HepG2 (cell line): ENCODE measurements around the gene TMEM8B. TPM values are rescaled to one million over a fixed set of nuclear protein-coding genes. Genes with fewer than 3 reads are reported as not detected.

ENCODE experiments used
- AGO2 ChIP-seq: fragments of 200-400 bp; formaldehyde crosslinking; optimal IDR thresholded peaks from 2 replicates; pipeline ENCODE3; 2017; ENCODE audit warnings: mild to moderate bottlenecking, low read depth, low read length, moderate library complexity
- ATF5 ChIP-seq: sonication (generic); formaldehyde crosslinking; IDR thresholded peaks from 2 replicates; pipeline ENCODE4 v1.4.0; 2020; ENCODE audit warnings: mild to moderate bottlenecking, low read depth, missing genetic modification reagents
- CC2D1A ChIP-seq: sonication (generic); formaldehyde crosslinking; IDR thresholded peaks from 2 replicates; pipeline ENCODE4 v1.8.1; 2023; ENCODE audit warnings: mild to moderate bottlenecking, missing genetic modification reagents
- E2F1 ChIP-seq: sonication (generic); formaldehyde crosslinking; IDR thresholded peaks from 2 replicates; pipeline ENCODE4 v1.5.0; 2020; ENCODE audit warnings: missing genetic modification reagents
- EP300 ChIP-seq, 3 experiments: sonication (generic) in 1 of 3; formaldehyde crosslinking in 1 of 3; IDR thresholded peaks; 2 replicates each; pipeline versions ENCODE4 v1.5.1 to v1.6.1; 2011 to 2020; ENCODE audit warnings: low read depth in 2 of 3, low read length in 2 of 3, borderline replicate concordance in 1 of 3, improper control_type of control experiment in 1 of 3, mild to moderate bottlenecking in 1 of 3, missing genetic modification reagents in 1 of 3, moderate library complexity in 1 of 3
- FUBP1 ChIP-seq: sonication (generic); formaldehyde crosslinking; IDR thresholded peaks from 2 replicates; pipeline ENCODE4 v1.5.1; 2020; ENCODE audit warnings: missing genetic modification reagents, mild to moderate bottlenecking, borderline replicate concordance
- HCFC1 ChIP-seq: fragments of 150-350 bp; IDR thresholded peaks from 2 replicates; pipeline ENCODE4 v1.6.1; 2014; ENCODE audit warnings: low read depth, low read length
- MAZ ChIP-seq, 2 experiments: sonication (generic) in 1 of 2; formaldehyde crosslinking in 1 of 2; IDR thresholded peaks; 2 replicates each; pipeline versions ENCODE4 v1.5.0 to v1.6.1; 2012 to 2020; ENCODE audit warnings: low read depth in 2 of 2, mild to moderate bottlenecking in 2 of 2, borderline replicate concordance in 1 of 2, improper control_type of control experiment in 1 of 2, low read length in 1 of 2, missing genetic modification reagents in 1 of 2, moderate library complexity in 1 of 2
- RFX3 ChIP-seq: IDR thresholded peaks from 2 replicates; pipeline ENCODE4 v1.6.1; 2016; ENCODE audit warnings: missing biosample characterization, missing genetic modification reagents
- SKI ChIP-seq: fragments of 450-650 bp; IDR thresholded peaks from one replicate; pipeline ENCODE4 v1.6.1; 2018; ENCODE audit warnings: mild to moderate bottlenecking; ENCODE audit not compliant: partially characterized antibody
- SNAI1 ChIP-seq: sonication (generic); formaldehyde crosslinking; IDR thresholded peaks from 2 replicates; pipeline ENCODE4 v1.5.0; 2020; ENCODE audit warnings: mild to moderate bottlenecking, missing genetic modification reagents, borderline replicate concordance
- UBTF ChIP-seq: sonication (generic); formaldehyde crosslinking; IDR thresholded peaks from 2 replicates; pipeline ENCODE4 v1.4.0; 2020; ENCODE audit warnings: mild to moderate bottlenecking, missing genetic modification reagents
- ZNF101 ChIP-seq: sonication (generic); formaldehyde crosslinking; IDR thresholded peaks from 2 replicates; pipeline ENCODE4 v1.4.0; 2020; ENCODE audit warnings: mild to moderate bottlenecking, low read depth, missing genetic modification reagents, borderline replicate concordance
- ZNF18 ChIP-seq: sonication (generic); formaldehyde crosslinking; IDR thresholded peaks from 2 replicates; pipeline ENCODE4 v1.8.0; 2022; ENCODE audit warnings: mild to moderate bottlenecking, missing genetic modification reagents; ENCODE audit not compliant: insufficient replicate concordance
- ZNF614 ChIP-seq: IDR thresholded peaks from 2 replicates; pipeline ENCODE4 v1.6.1; 2018; ENCODE audit warnings: missing biosample characterization, missing genetic modification reagents, inconsistent platforms, borderline replicate concordance
- ZNF737 ChIP-seq: sonication (generic); formaldehyde crosslinking; IDR thresholded peaks from 2 replicates; pipeline ENCODE4 v1.5.0; 2020; ENCODE audit warnings: missing genetic modification reagents, mild to moderate bottlenecking, borderline replicate concordance
- ZNF747 ChIP-seq: sonication (generic); formaldehyde crosslinking; IDR thresholded peaks from 2 replicates; pipeline ENCODE4 v1.8.1; 2023; ENCODE audit warnings: missing genetic modification reagents, mild to moderate bottlenecking, borderline replicate concordance
- ZNF773 ChIP-seq: sonication (generic); formaldehyde crosslinking; IDR thresholded peaks from 2 replicates; pipeline ENCODE4 v1.4.0; 2020; ENCODE audit warnings: missing genetic modification reagents, borderline replicate concordance
- ZNF883 ChIP-seq: sonication (generic); formaldehyde crosslinking; IDR thresholded peaks from 2 replicates; pipeline ENCODE4 v1.5.1; 2020; ENCODE audit warnings: mild to moderate bottlenecking, missing genetic modification reagents; ENCODE audit errors: not compliant biosample characterization
- polyA plus RNA-seq, 8 experiments: library from polyadenylated mRNA; depleted of rRNA in 3 of 8; stranded (reverse) in 7 of 8; unstranded in 1 of 8; fragments of >200 nt; fragmentation: Illumina TruSeq in 4 of 8; extraction: Trizol in 4 of 8; gene quantifications; 2 replicates each; pipeline versions ENCODE4 v1.2.1 to v1.2.3, GENCODE V29; 2011 to 2016; ENCODE audit warnings: low read depth in 4 of 8, missing spikeins in 1 of 8, mixed read lengths in 1 of 8; ENCODE audit not compliant: insufficient read depth in 1 of 8
- total RNA-seq, 5 experiments: library from RNA; depleted of rRNA; stranded (reverse); fragments of >200 nt; fragmentation: Illumina TruSeq; extraction: Trizol; gene quantifications; 2 replicates each; pipeline ENCODE4 v1.2.3, GENCODE V29; 2016; ENCODE audit warnings: low read depth in 1 of 5

The TMEM8B gene
- total and polyA plus RNA-seq, 2 of the 13 experiments (the other 11 are each of a cell fraction or from before 2014, with no cell fraction given) = 2.1 to 2.7 TPM

GRCh38 chr9:35905912-35906679 is 77.1 kb downstream of the TMEM8B start, which contains the start of gene HRCT1 (continued):
- TF ChIP-seq SKI = no peak
- no peak for TF ChIP-seq ZNF18 (CRISPR knock-in tag)
- no peak for TF ChIP-seq E2F1 (CRISPR knock-in tag)
- TF ChIP-seq ZNF614 (CRISPR knock-in tag) = peak; percentile 78; the same call in 1 of the 2 replicates
- no peak for TF ChIP-seq ZNF737
- TF ChIP-seq AGO2 = no peak
- no peak for TF ChIP-seq CC2D1A (CRISPR knock-in tag)
- no peak for TF ChIP-seq ZNF773 (CRISPR knock-in tag)
- TF ChIP-seq ATF5 (CRISPR knock-in tag) = no peak
- TF ChIP-seq SNAI1 (CRISPR knock-in tag) = no peak
- TF ChIP-seq HCFC1 = no peak
- no peak for TF ChIP-seq ZNF747
- peak; percentile 32 to 50; a peak in 1 of 4 replicates for TF ChIP-seq EP300 (IDR thresholded peaks at IDR 0.05; ENCODE audit: low read depth in 2 of 2, low read length in 2 of 2)
- TF ChIP-seq EP300 (CRISPR knock-in tag; IDR thresholded peaks at IDR 0.05; ENCODE audit: borderline replicate concordance) = peak; percentile 51; the same call in 1 of the 2 replicates
- TF ChIP-seq ZNF101 (CRISPR knock-in tag) = no peak
- TF ChIP-seq UBTF (CRISPR knock-in tag) = peak; percentile 74
- TF ChIP-seq RFX3 (CRISPR knock-in tag) = no peak
- no peak for TF ChIP-seq MAZ (IDR thresholded peaks at IDR 0.05; ENCODE audit: borderline replicate concordance, low read depth, low read length)
- TF ChIP-seq MAZ (CRISPR knock-in tag; IDR thresholded peaks at IDR 0.05; ENCODE audit: low read depth) = no peak
- no peak for TF ChIP-seq FUBP1
- no peak for TF ChIP-seq ZNF883 (CRISPR knock-in tag)
